ENCODE results near the gene WNT9B. TPM values are rescaled to one million over a fixed set of nuclear protein-coding genes. Genes with fewer than 3 reads are reported as not detected.

WNT9B gene
- total RNA-seq, 1 experiment from 2014 or later, result 0.70 TPM

- Histone ChIP-seq H3K9ac (ENCODE audit: extremely low read depth, insufficient read length, low read length) (no peak overlapping the region), H3K4ac (ENCODE audit: low read depth, low read length) (no peak overlapping the region)
- WGBS (ENCODE audit: extremely low coverage, insufficient read length, low lambda C conversion rate), result no CpG with 5 or more reads among the region's 22 CpGs
These were observed 34.1 kb upstream of the WNT9B start for GRCh38 chr17:46817151-46817900.

More at GRCh38 chr17:46817151-46817900, 34.1 kb upstream of the WNT9B start:
- H3K9me3 Mint-ChIP-seq, result no peaks in the 10 kb centered on the region; a peak in 2 of 5 replicates
- no peaks in the 10 kb centered on the region for H4K20me1 ChIP-seq (ENCODE audit: control insufficient read depth, insufficient read depth, insufficient read length)
- no peak overlapping the region for H2BK120ac ChIP-seq (ENCODE audit: low read depth, low read length, poor library complexity, severe bottlenecking)
- no peaks in the 10 kb centered on the region for H3K79me2 ChIP-seq (ENCODE audit: insufficient read depth, low read length)
- no peak overlapping the region for H4K91ac ChIP-seq (ENCODE audit: insufficient read length, low read depth, low read length)
- no peak overlapping the region for H3K14ac ChIP-seq (ENCODE audit: insufficient read depth, low read length)
- peaks cover 72% of the 10 kb centered on the region for H3K27me3 Mint-ChIP-seq (ENCODE audit: low read depth)
- H3K79me1 ChIP-seq (ENCODE audit: insufficient read depth, low read depth, low read length, poor library complexity, severe bottlenecking), result no peaks in the 10 kb centered on the region
- no peak overlapping the region for H2AFZ ChIP-seq (ENCODE audit: low read length)
- no peak overlapping the region for H3K56ac ChIP-seq (ENCODE audit: insufficient read length, low read depth, low read length)
- DNase-seq, result peak; percentile 43
- H3K4me1 ChIP-seq (ENCODE audit: insufficient read depth, low read length), result peaks cover 11% of the 10 kb centered on the region; the same call in 1 of the 2 replicates
- H4K8ac ChIP-seq (replicated peaks; ENCODE audit: insufficient read length, low read depth, low read length), result no peak overlapping the region
- no peak overlapping the region for H2BK12ac ChIP-seq (ENCODE audit: insufficient read length, low read depth, low read length)
- H3K27me3 ChIP-seq (ENCODE audit: insufficient read depth, low read length), result peaks cover 39% of the 10 kb centered on the region
- TF ChIP-seq, protein P1, sequence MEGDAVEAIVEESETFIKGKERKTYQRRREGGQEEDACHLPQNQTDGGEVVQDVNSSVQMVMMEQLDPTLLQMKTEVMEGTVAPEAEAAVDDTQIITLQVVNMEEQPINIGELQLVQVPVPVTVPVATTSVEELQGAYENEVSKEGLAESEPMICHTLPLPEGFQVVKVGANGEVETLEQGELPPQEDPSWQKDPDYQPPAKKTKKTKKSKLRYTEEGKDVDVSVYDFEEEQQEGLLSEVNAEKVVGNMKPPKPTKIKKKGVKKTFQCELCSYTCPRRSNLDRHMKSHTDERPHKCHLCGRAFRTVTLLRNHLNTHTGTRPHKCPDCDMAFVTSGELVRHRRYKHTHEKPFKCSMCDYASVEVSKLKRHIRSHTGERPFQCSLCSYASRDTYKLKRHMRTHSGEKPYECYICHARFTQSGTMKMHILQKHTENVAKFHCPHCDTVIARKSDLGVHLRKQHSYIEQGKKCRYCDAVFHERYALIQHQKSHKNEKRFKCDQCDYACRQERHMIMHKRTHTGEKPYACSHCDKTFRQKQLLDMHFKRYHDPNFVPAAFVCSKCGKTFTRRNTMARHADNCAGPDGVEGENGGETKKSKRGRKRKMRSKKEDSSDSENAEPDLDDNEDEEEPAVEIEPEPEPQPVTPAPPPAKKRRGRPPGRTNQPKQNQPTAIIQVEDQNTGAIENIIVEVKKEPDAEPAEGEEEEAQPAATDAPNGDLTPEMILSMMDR (conservative IDR thresholded peaks at IDR 0.05), result no peak
- peaks cover 31% of the 10 kb centered on the region for H3K23me2 ChIP-seq (ENCODE audit: insufficient read length, low read depth, low read length, poor library complexity, severe bottlenecking)
- H3K36me3 Mint-ChIP-seq (ENCODE audit: insufficient read depth in 1 of 3, low read depth in 3 of 3), result no peaks in the 10 kb centered on the region; a peak in 1 of 7 replicates
- no peak overlapping the region for H3K23ac ChIP-seq (ENCODE audit: insufficient read length, low read depth, low read length)
- H2BK5ac ChIP-seq (ENCODE audit: insufficient read length, low read length), result no peak overlapping the region
- H3K27ac Mint-ChIP-seq, result peak overlapping the region in 1 of 3 experiments; percentile 21; a peak in 1 of 7 replicates
- H3K4me1 Mint-ChIP-seq, result peaks cover 71 to 74% of the 10 kb centered on the region in 2 experiments
- no peak overlapping the region for H3K18ac ChIP-seq (ENCODE audit: insufficient read length, low read depth, low read length)
- H2BK20ac ChIP-seq (ENCODE audit: low read depth, low read length, poor library complexity, severe bottlenecking), result no peak overlapping the region
- H3K9me3 ChIP-seq (ENCODE audit: control insufficient read depth, low read depth, low read length), result no peaks in the 10 kb centered on the region
- no peak overlapping the region for H2BK15ac ChIP-seq (ENCODE audit: low read depth, low read length)
- H2AK5ac ChIP-seq (ENCODE audit: insufficient read length, low read length), result no peak overlapping the region
- H3K4me3 Mint-ChIP-seq, result peak overlapping the region; percentile 73 to 81
- H3K4me2 ChIP-seq (ENCODE audit: insufficient read depth, insufficient read length, low read length), result peak overlapping the region; percentile 22
- no peak overlapping the region for H3T11ph ChIP-seq (ENCODE audit: low read length)
- no peak overlapping the region for H3K27ac ChIP-seq (ENCODE audit: insufficient read length, low read depth, low read length)
- H4K5ac ChIP-seq (ENCODE audit: insufficient read length, low read depth, low read length), result no peak overlapping the region
